GM18511 (cell line): Measurements from ENCODE around the gene COL6A5.
"Not testable (repeated sequence)": the region's sequence is repeated elsewhere in the genome, so short reads cannot be mapped to it uniquely, and the experiment has no call there.

Source experiments
- ATAC-seq: cut with Tn5 transposase; IDR thresholded peaks from one replicate; pipeline ENCODE4 v1.9.1; 2021; ENCODE audit warnings: mild to moderate bottlenecking, moderate library complexity; ENCODE audit not compliant: unreplicated experiment

The COL6A5 gene

GRCh38 chr3:130386604-130387263, 41.3 kb downstream of the COL6A5 start:
- ATAC-seq, result no peak

DNA sequence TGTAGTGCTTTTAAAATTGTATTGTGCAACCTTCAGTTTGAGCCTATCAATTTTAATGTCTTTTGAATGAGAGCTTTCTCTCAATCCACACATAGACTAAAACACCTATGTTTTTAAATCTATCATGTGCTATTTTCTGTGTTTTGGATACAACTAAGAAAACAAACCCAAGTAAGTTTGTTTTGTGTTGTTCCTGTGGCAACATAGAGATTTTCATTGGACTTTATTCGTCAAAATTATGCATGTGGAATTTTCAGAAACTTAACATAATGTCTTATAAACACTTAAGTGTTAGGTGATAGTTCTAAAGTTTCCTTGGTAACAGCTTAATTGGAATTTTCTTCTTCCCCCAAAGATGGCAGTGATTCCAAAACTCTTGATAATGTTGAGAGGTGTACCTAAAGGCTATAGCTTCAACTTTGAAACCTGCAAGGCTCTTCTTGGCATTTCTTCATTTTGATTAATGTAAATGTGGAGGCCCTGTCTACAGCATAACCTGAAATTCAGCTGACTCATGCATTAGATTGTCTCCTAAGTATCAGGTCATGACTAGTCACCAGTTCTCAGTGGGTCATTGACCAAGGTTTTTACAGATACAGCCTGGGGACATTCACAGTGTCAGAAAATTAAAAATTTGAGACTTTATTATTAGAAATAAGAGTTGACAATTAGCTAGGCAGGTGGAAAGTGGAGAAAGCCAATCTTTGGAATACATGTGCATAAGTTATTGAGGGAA, 44.4 kb downstream of the COL6A5 start:
- no peak for ATAC-seq

- ATAC-seq, result no peak
Measured at GRCh38 chr3:130392266-130392665, 46.8 kb downstream of the COL6A5 start.

DNA sequence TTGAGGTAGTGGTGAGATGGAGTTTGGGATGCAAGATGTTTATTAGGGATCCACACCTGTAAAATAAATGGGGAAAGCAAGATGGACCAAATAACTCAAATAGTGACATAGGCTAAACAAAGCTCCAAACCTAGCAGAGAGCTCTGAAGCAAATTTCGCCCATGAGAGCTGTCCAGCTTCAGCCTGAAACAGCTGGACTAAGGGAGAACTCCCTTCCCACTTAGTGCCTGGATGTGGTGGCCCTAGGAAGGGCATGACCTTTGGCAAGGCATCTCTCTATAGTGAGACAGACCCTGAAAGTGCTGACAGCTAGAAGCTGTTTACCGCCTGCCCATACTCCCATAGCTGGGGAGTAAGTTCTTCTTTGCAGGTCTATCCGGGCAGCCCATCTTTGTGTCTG, 48.1 kb downstream of the COL6A5 start:
- ATAC-seq, result no peak

- ATAC-seq, result no peak
Measured at GRCh38 chr3:130395331-130395730, 49.9 kb downstream of the COL6A5 start.

GRCh38 chr3:130395916-130396315, 50.4 kb downstream of the COL6A5 start:
- ATAC-seq, result no peak

DNA sequence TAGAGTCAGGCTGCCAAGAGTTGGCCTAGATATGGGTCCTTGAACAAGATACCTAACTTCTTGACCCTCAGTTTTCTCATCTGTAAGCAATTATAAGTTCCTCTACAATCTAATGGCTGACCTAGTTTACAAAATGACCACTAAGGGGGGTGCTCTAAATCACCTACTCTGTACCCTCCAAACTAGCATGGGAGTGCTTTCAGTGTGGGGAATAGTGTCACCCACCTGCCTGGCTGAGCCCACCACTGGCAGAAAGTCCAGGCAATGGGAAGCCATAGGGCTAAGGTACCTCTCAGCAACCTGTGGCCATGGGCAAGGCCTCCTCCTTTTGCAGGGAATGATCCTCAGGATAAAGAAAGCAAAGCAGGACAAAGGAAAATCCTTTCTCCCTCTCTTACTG, 58.9 kb downstream of the COL6A5 start:
- ATAC-seq, result no peak

DNA sequence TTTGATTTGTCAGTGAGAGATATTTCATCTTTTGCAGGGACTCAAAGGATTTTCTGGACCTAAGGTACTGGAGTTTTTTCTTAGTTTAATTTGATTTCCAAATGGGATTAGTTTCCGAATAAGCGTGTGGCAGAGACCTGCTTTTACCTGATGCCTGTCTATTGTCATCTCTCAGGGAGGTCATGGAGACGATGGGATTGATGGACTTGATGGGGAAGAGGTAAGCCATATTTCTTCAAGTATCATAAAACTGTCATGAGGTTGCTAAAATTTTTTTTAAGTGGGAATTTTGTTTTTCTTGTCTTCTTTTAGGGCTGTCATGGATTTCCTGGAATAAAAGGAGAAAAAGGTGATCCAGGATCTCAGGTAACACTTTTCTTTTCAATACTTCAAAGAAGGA, 60.5 kb downstream of the COL6A5 start:
- ATAC-seq, result no peak

GRCh38 chr3:130408253-130408652, 62.8 kb downstream of the COL6A5 start:
- not testable (repeated sequence) for ATAC-seq

DNA sequence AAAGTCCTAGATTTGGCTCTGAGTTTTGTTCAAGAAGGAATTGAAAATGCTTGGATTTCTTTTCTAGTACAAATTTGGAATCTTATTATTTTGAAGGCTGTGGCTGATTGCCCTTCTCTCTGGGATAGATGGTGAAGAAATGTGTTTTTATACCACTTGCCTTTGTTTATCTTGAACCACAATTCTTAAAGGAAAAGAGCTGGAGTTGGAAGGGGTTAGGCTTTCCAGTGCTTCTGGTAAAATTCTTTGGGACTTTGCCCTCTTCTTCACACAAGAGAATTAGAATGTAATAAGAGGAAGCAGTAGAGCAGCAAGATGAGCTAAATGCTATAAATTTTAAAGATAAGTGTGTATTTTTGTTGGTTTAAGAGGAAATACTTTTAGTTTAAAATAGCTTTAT, 65.8 kb downstream of the COL6A5 start:
- no peak for ATAC-seq

- no peak for ATAC-seq
Measured at GRCh38 chr3:130412991-130413560, 67.6 kb downstream of the COL6A5 start.

DNA sequence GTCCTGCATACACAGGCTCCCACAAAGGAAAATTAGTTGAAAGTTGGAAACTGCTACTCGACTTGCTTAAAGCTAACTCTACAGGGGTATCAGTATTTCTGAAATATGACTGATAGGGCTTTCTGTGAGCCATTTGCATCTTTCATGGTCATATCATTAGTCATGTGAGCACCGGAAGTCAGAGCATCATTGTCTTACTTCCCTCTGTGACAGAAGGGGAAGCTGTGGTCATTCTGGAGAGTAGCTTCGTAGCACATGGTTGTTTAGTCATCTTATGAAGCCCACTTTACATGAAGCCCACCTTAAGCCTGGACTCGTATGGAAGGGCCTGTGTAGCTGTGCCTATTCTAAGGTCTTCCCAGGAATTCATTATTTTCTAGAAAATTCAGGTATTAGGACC, 69.0 kb downstream of the COL6A5 start:
- no peak for ATAC-seq

DNA sequence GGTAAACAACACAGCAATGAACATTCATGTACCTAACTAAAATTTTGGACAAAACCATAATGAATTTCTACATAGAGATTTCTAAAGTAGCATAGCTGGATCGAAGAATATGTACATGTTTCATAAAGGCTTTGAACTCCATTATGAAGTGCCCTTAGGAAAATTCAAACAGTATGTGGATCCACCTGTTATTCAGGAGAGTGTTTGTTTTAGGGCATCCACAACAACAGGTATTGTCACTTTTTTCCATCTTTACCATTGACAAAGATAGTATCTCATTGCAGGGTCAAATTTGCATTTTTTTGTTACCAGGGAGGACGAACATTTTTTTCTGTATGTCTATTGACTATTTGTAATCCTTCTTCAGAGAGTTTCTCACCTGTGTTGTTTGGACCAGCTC, 75.0 kb downstream of the COL6A5 start:
- no peak for ATAC-seq

- ATAC-seq, result no peak
Measured at GRCh38 chr3:130423064-130423463, 77.6 kb downstream of the COL6A5 start.

GRCh38 chr3:130424837-130425236, 79.4 kb downstream of the COL6A5 start:
- ATAC-seq, result no peak

DNA sequence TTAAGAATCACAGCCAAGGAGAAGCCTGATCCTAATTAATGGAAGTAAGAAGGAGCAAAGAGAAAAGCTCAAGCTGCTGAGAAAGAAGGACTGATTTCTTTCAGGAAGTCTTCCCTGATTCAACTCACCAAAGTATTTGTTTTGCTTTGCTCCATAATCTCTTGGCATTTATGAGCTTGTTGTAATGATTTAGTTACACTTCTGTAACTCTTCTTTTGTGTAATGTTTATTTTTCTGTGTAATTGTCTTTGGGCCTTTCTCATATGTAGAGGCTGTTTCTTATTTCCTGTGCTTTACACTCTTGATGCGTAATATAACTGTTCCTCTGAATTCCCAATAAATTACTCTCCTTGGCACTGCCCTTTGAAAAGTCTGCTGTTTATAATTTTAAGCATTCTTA, 80.0 kb downstream of the COL6A5 start:
- no peak for ATAC-seq

GRCh38 chr3:130426206-130426605, 80.7 kb downstream of the COL6A5 start:
- no peak for ATAC-seq

GRCh38 chr3:130428871-130429712, 83.6 kb downstream of the COL6A5 start:
- ATAC-seq, result no peak

DNA sequence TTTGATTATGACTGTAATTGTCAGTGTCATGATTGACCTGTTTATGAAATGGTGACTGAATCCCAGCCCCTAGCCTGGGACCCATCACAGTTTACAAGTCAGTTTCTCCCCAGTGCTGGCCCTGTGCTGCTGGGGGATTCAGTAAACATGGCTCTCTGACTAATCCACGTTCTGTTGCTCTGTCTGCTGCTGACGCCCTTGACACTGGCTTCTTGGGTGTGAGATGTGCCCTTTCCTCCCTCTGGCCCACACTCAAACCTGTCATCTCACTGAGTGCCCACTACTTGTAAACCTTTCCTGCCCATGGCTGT, 84.2 kb downstream of the COL6A5 start:
- no peak for ATAC-seq

- no peak for ATAC-seq
Measured at GRCh38 chr3:130430266-130430665, 84.8 kb downstream of the COL6A5 start.

DNA sequence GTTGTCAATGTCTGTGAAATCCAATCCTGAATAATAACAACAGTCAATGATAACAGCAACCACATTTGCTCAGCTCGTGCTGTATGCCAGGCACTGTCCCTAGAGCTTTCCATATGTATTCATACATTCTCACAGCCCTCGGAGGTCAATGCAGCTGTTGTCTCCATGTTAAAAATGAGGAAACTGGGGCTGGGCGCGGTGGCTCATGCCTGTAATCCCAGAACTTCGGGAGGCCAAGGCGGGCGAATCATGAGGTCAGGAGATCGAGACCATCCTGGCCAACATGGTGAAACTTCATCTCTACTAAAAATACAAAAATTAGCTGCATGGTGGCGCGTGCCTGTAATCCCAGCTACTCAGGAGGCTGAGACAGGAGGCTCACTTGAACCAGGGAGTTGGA, 86.6 kb downstream of the COL6A5 start:
- ATAC-seq, result not testable (repeated sequence)

- ATAC-seq, result no peak
Measured at GRCh38 chr3:130433306-130433705, 87.8 kb downstream of the COL6A5 start.
